Measurements from ENCODE around the gene TMEM97. TPM values are rescaled to one million over a fixed set of nuclear protein-coding genes. Genes with fewer than 3 reads are reported as not detected.

TMEM97 gene
- total RNA-seq, 1 donor from 2014 or later = 60.5 TPM

DNA sequence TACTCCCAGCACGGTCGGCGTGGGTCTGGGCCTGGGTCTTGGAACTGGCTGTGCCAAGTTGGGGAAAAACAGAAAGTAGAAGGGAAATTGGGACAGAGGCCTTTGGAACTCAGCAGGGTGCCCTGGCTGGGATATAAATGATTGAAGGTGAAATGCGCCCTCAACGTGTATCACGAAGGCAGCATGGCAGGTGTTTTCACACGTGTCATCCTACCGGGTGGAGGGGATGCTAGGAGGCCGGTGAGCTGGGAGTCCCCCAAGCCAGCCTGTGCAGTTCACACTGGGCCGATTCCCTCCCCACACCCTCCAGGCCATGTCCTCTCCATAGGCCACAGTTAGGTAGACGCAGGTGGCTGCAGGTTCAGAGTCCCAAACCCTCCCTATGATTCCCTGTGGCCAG is 22.5 kb downstream of the TMEM97 start:
- no peak overlapping the region for H3K27ac Mint-ChIP-seq (ENCODE audit: unreplicated experiment)
- H3K4me3 Mint-ChIP-seq (ENCODE audit: unreplicated experiment) = no peak overlapping the region
- no peaks in the 10 kb centered on the region for H3K9me3 Mint-ChIP-seq (ENCODE audit: unreplicated experiment)
- H3K27me3 Mint-ChIP-seq (ENCODE audit: unreplicated experiment) = no peaks in the 10 kb centered on the region
- peaks cover 29% of the 10 kb centered on the region for H3K4me1 Mint-ChIP-seq (ENCODE audit: unreplicated experiment)
- DNase-seq (ENCODE audit: extremely low spot score, unreplicated experiment) = no peak
- TF ChIP-seq, protein P1, sequence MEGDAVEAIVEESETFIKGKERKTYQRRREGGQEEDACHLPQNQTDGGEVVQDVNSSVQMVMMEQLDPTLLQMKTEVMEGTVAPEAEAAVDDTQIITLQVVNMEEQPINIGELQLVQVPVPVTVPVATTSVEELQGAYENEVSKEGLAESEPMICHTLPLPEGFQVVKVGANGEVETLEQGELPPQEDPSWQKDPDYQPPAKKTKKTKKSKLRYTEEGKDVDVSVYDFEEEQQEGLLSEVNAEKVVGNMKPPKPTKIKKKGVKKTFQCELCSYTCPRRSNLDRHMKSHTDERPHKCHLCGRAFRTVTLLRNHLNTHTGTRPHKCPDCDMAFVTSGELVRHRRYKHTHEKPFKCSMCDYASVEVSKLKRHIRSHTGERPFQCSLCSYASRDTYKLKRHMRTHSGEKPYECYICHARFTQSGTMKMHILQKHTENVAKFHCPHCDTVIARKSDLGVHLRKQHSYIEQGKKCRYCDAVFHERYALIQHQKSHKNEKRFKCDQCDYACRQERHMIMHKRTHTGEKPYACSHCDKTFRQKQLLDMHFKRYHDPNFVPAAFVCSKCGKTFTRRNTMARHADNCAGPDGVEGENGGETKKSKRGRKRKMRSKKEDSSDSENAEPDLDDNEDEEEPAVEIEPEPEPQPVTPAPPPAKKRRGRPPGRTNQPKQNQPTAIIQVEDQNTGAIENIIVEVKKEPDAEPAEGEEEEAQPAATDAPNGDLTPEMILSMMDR (IDR thresholded peaks at IDR 0.05) = no peak
- peaks cover 24% of the 10 kb centered on the region for H3K36me3 Mint-ChIP-seq (ENCODE audit: unreplicated experiment)

DNA sequence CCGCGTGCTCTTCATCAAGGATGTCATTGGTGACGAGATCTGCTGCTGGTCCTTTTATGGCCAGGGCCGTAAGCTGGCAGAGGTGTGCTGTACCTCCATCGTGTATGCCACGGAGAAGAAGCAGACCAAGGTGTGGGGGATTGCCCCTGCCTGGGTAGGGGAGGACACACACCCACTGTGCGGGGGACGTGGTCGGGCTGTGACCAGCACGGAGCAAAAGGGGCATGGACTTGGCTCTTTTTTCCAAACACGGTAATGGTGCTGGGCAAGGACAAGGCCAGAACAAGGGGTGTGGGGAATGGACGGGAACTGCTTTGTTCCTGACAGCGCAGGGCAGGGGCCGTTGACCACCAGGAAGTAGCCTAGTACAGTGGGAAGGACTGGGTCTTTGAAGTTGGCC is 23.3 kb downstream of the TMEM97 start:
- Mint-ChIP-seq H3K9me3 (ENCODE audit: unreplicated experiment) (no peaks in the 10 kb centered on the region), H3K27me3 (ENCODE audit: unreplicated experiment) (no peaks in the 10 kb centered on the region), H3K36me3 (ENCODE audit: unreplicated experiment) (peaks cover 30% of the 10 kb centered on the region), H3K4me1 (ENCODE audit: unreplicated experiment) (peaks cover 29% of the 10 kb centered on the region), H3K4me3 (ENCODE audit: unreplicated experiment) (no peak overlapping the region), H3K27ac (ENCODE audit: unreplicated experiment) (no peak overlapping the region)
- no peak for DNase-seq (ENCODE audit: extremely low spot score, unreplicated experiment)
- TF ChIP-seq, protein P1 (IDR thresholded peaks at IDR 0.05) = no peak

DNA sequence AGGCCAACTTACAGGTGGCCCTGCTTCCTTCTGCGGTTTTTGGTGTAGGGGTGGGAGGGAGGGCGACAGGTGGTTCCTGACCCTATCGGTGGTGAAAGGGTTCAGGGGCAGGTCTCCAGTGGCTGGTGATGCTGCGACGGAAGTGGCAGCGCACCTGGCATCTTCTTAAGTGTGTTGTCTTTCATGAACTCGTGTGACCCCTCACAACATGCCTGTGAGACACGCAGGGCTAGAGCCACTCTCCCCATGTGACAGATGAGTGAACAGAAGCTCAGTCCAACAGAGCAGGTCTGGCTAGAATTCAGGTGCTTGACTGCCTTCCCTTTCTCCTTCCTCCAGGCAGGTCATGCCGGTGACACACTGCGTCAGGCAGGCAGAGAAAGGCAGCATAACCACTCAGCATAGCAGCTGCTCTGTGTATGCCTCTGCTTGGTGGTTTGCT is 24.5 kb downstream of the TMEM97 start:
- Mint-ChIP-seq H3K36me3 (ENCODE audit: unreplicated experiment) (peaks cover 36% of the 10 kb centered on the region), H3K27ac (ENCODE audit: unreplicated experiment) (no peak overlapping the region), H3K9me3 (ENCODE audit: unreplicated experiment) (no peaks in the 10 kb centered on the region), H3K4me3 (ENCODE audit: unreplicated experiment) (no peak overlapping the region), H3K27me3 (ENCODE audit: unreplicated experiment) (no peaks in the 10 kb centered on the region), H3K4me1 (ENCODE audit: unreplicated experiment) (peaks cover 24% of the 10 kb centered on the region)
- no peak for DNase-seq (ENCODE audit: extremely low spot score, unreplicated experiment)
- TF ChIP-seq, protein P1 (IDR thresholded peaks at IDR 0.05) = no peak

DNA sequence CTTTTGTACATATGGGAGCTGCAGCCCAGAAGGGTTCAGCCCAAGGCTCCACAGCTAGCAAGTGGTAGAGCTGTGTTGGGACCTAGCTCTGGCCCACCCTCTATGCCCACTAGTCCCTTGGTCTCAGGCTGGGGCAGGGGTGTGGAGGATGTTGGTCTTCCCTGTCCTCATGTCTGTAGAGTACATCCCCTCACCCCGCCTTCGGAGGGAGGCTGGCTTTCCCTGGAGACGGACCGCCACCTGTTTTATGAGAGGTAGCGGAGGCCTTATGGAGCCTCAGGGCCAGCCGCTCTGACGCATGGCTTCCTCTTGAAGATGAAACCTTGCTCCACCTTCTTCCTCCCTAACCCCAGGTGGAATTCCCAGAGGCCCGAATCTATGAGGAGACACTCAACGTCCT is 25.0 kb downstream of the TMEM97 start:
- Mint-ChIP-seq H3K36me3 (ENCODE audit: unreplicated experiment) (peaks cover 39% of the 10 kb centered on the region), H3K27ac (ENCODE audit: unreplicated experiment) (no peak overlapping the region), H3K9me3 (ENCODE audit: unreplicated experiment) (no peaks in the 10 kb centered on the region), H3K27me3 (ENCODE audit: unreplicated experiment) (no peaks in the 10 kb centered on the region), H3K4me1 (ENCODE audit: unreplicated experiment) (peaks cover 21% of the 10 kb centered on the region), H3K4me3 (ENCODE audit: unreplicated experiment) (no peak overlapping the region)
- DNase-seq (ENCODE audit: extremely low spot score, unreplicated experiment) = no peak
- TF ChIP-seq, protein P1 (IDR thresholded peaks at IDR 0.05) = no peak

- H3K27me3 Mint-ChIP-seq (ENCODE audit: unreplicated experiment) = no peaks in the 10 kb centered on the region
- TF ChIP-seq, protein P1 (IDR thresholded peaks at IDR 0.05) = no peak
- no peak overlapping the region for H3K27ac Mint-ChIP-seq (ENCODE audit: unreplicated experiment)
- no peak overlapping the region for H3K4me3 Mint-ChIP-seq (ENCODE audit: unreplicated experiment)
- H3K36me3 Mint-ChIP-seq (ENCODE audit: unreplicated experiment) = peaks cover 36% of the 10 kb centered on the region
- peaks cover 21% of the 10 kb centered on the region for H3K4me1 Mint-ChIP-seq (ENCODE audit: unreplicated experiment)
- no peak for DNase-seq (ENCODE audit: extremely low spot score, unreplicated experiment)
- no peaks in the 10 kb centered on the region for H3K9me3 Mint-ChIP-seq (ENCODE audit: unreplicated experiment)
Observed at GRCh38 chr17:28344435-28344901, 25.5 kb downstream of the TMEM97 start.
